HEK293T (cell line): ENCODE results near the gene NPRL2.
A peak's percentile ranks its signal among the peaks of the same experiment; 100 is the strongest.

Experiments used
- CTCF ChIA-PET: fragments of 350-600 bp; formaldehyde crosslinking; extraction: SDS; loops from one replicate; lab custom pipeline; 2021; ENCODE audit warnings: antibody characterized with exemption, inconsistent platforms; lab: Yijun Ruan, JAX
- POLR2A ChIA-PET: fragments of 350-600 bp; formaldehyde crosslinking; extraction: SDS; loops from one replicate; lab custom pipeline; 2020; ENCODE audit warnings: antibody characterized with exemption, inconsistent platforms; lab: Yijun Ruan, JAX
- DNase-seq: peaks from one replicate; pipeline ENCODE4 v3.0.0; 2012; ENCODE audit warnings: mixed read lengths; ENCODE audit errors: extremely low spot score
- ARNT ChIP-seq: fragments of 450-650 bp; IDR thresholded peaks from 2 replicates; pipeline ENCODE4 v1.6.1; 2017; ENCODE audit warnings: mild to moderate bottlenecking
- BHLHE40 ChIP-seq: fragments of 450-650 bp; IDR thresholded peaks from 2 replicates; pipeline ENCODE4 v1.6.1; 2016; ENCODE audit warnings: mild to moderate bottlenecking, moderate library complexity, borderline replicate concordance
- CTBP1 ChIP-seq: fragments of 450-650 bp; IDR thresholded peaks from 2 replicates; pipeline ENCODE4 v1.6.1; 2016; ENCODE audit warnings: borderline replicate concordance
- ELF4 ChIP-seq: fragments of 450-650 bp; IDR thresholded peaks from 2 replicates; pipeline ENCODE4 v1.6.1; 2017; ENCODE audit warnings: antibody characterized with exemption
- FOXA1 ChIP-seq: fragments of 450-650 bp; IDR thresholded peaks from 2 replicates; pipeline ENCODE4 v1.6.1; 2016; ENCODE audit warnings: mild to moderate bottlenecking
- FOXK2 ChIP-seq: fragments of 450-650 bp; IDR thresholded peaks from 2 replicates; pipeline ENCODE4 v1.6.1; 2016; ENCODE audit warnings: mild to moderate bottlenecking
- FOXM1 ChIP-seq: fragments of 450-650 bp; IDR thresholded peaks from 2 replicates; pipeline ENCODE4 v1.6.1; 2017; ENCODE audit warnings: mild to moderate bottlenecking, borderline replicate concordance
- HDGF ChIP-seq: fragments of 450-650 bp; IDR thresholded peaks from 2 replicates; pipeline ENCODE4 v1.6.1; 2017; ENCODE audit warnings: antibody characterized with exemption, borderline replicate concordance
- L3MBTL2 ChIP-seq: fragments of 450-650 bp; conservative IDR thresholded peaks from 2 replicates; pipeline ENCODE4 v1.6.1; 2016; ENCODE audit warnings: mild to moderate bottlenecking
- LEF1 ChIP-seq: fragments of 450-650 bp; IDR thresholded peaks from 2 replicates; pipeline ENCODE4 v1.6.1; 2017; ENCODE audit warnings: mild to moderate bottlenecking, borderline replicate concordance
- NFRKB ChIP-seq: fragments of 450-650 bp; IDR thresholded peaks from 2 replicates; pipeline ENCODE4 v1.6.1; 2016; ENCODE audit warnings: mild to moderate bottlenecking, moderate library complexity
- PKNOX1 ChIP-seq: fragments of 450-650 bp; IDR thresholded peaks from 2 replicates; pipeline ENCODE4 v1.6.1; 2016
- SP1 ChIP-seq: fragments of 450-650 bp; IDR thresholded peaks from 2 replicates; pipeline ENCODE4 v1.6.1; 2017
- SUZ12 ChIP-seq: fragments of 450-650 bp; IDR thresholded peaks from 2 replicates; pipeline ENCODE4 v1.6.1; 2016; ENCODE audit warnings: mild to moderate bottlenecking
- TARDBP ChIP-seq: fragments of 450-650 bp; IDR thresholded peaks from 2 replicates; pipeline ENCODE4 v1.6.1; 2016
- ZNF384 ChIP-seq: fragments of 450-650 bp; IDR thresholded peaks from 2 replicates; pipeline ENCODE4 v1.6.1; 2016

Gene NPRL2

DNA sequence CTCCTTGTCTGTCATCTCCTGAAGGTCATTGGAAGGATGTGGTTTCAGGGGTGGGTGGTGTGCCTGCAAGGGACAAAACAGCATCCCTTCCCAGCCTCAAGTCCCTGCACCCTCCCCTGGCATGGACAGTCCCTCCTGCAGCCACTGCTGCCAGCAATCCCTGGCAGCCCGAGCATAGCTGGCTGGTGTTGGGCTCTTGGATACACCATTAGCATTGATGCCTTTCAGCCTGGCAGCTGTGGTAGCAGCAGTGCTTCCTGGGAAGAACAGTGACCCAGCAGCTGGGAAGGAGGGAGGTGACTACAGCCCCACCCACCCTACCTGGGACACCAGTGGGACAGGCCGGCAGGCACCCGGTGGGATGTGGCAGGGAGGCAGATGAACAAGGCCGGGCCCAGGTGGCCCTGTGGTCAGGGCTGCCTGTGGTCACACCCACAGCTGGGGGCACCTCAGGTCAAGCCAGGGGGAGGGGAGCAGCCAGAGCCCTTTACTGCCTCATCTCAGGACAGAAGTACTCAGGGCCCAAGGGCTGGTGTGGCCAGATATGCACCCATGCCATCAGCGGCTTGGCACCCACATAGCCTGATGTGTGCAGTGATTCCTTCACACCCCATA lies 41.6 kb upstream of the NPRL2 start:
- ChIA-PET CTCF (interaction anchor here (0.8 kb wide), 1 partner anchor 22 kb away, joined by 3 read pairs; no protein-coding TSS in a partner anchor), POLR2A (no interaction called here)
- no peak for DNase-seq
- no peak for TF ChIP-seq FOXK2
- TF ChIP-seq PKNOX1 = no peak
- no peak for TF ChIP-seq ELF4
- TF ChIP-seq ZNF384 = no peak
- no peak for TF ChIP-seq FOXM1
- TF ChIP-seq ARNT = no peak
- TF ChIP-seq TARDBP = no peak
- TF ChIP-seq BHLHE40 = no peak
- TF ChIP-seq SUZ12 = no peak
- no peak for TF ChIP-seq CTBP1
- no peak for TF ChIP-seq FOXA1
- no peak for TF ChIP-seq HDGF
- TF ChIP-seq L3MBTL2 = no peak
- TF ChIP-seq NFRKB = no peak
- no peak for TF ChIP-seq SP1
- no peak for TF ChIP-seq LEF1

DNA sequence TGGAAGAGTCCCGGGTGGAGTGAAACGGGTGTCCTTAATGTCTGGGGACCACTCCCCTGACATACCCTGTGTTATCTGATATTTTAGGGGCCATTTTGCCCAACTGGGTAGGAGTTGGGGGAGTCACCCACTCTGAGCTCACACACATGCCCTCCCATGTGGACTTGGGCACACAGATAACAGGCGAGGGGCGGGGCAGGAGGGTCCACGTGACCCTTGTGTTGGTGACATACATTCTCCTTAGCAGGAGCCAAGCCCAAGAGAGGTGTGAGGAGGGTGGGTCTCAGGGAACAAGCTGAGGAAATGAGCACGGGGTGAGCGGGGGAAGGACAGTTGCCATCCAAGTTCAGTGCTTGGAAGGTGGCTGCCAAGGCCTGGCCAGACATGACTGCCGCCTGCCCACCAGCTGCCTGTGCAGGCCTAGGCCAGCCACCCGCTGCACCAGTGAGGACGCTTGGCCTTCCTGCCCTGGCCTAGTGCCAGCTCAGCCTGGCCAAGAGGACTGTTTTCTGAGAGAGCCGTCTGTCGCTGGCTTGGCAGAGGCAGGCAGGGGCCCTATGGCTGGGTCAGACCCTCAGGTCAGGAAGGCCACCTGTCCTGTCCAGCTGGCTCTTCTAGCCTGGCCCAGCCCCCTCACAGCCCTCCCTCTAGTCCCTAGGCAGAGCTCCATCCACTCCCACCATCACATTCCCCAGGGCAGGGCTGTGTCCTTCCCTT lies 40.1 kb upstream of the NPRL2 start:
- POLR2A ChIA-PET = interaction anchor here (1.3 to 1.4 kb wide), 2 partner anchors 40 to 53 kb away, joined by 3 read pairs; partner anchors contain the start of genes CYB561D2 and NPRL2
- CTCF ChIA-PET = no interaction called here
- TF ChIP-seq FOXM1 (no peak), NFRKB (no peak), HDGF (no peak), SUZ12 (no peak), ZNF384 (no peak), SP1 (no peak)
- DNase-seq = no peak

DNA sequence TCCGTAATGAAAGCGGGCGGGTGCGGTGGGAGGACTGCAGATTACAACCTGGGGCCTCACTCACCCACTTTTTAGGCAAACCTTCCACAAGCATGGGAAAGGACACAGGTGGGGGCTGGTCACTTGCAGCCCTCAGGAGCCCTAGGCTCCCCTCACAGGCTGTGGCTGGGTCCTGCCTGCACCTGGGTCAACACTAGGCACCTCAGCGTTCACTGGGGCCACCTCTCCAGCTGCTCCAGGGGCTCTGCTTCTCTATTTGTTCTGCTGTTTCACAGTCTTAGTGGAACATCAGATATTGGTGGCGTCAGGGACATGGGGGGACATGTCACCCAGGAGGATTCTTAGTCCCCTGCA lies 38.8 kb upstream of the NPRL2 start:
- ChIA-PET CTCF (no interaction called here), POLR2A (no interaction called here)
- TF ChIP-seq PKNOX1 = no peak
- no peak for TF ChIP-seq SUZ12
- no peak for TF ChIP-seq NFRKB
- no peak for TF ChIP-seq BHLHE40
- TF ChIP-seq HDGF = no peak
- no peak for TF ChIP-seq ZNF384
- no peak for DNase-seq

GRCh38 chr3:50388720-50389413 lies 38.3 kb upstream of the NPRL2 start:
- ChIA-PET POLR2A (no interaction called here), CTCF (no interaction called here)
- TF ChIP-seq FOXK2 = no peak
- TF ChIP-seq ELF4 = no peak
- TF ChIP-seq L3MBTL2 = no peak
- no peak for TF ChIP-seq LEF1
- no peak for TF ChIP-seq SP1
- no peak for TF ChIP-seq FOXM1
- no peak for TF ChIP-seq ZNF384
- no peak for TF ChIP-seq CTBP1
- TF ChIP-seq HDGF = no peak
- no peak for TF ChIP-seq FOXA1
- no peak for TF ChIP-seq PKNOX1
- TF ChIP-seq NFRKB = no peak
- TF ChIP-seq TARDBP = no peak
- no peak for TF ChIP-seq SUZ12
- DNase-seq = no peak

DNA sequence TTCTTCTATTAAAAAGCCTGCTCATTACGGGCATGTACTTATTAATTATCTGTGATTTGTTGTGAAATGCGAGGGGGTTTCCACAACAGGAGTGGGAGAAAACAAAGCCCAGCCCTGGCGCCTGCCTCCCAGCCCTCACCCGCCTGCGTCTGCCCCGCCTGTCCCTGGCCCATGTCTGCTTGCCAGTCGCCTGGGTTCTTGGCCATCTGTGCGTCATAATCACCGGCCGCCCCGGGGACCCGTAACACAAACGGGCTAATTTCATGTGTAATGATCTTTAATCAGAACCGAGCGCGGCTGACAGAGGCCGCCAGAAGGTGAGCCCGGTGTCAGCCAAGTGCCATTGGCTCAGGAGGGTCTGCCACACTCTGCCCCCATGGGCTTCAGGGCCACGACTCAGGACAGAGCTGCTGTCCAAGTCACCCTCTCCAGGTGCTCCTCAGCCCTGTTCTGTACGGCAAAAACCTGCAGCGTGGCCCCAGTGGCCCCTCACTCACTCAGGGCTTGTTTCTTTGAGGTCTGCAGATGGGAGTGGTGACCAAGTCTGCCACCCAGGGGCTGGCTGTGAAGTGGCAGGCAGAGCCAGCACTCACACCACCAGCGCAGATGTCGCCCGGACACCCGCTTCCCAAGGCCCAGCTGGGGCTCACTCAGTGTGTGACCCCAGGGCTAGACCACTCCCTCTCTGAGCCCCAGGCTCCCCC lies 37.6 kb upstream of the NPRL2 start:
- ChIA-PET POLR2A (no interaction called here), CTCF (interaction anchor here (1.3 kb wide), 1 partner anchor 17 kb away, joined by 3 read pairs; no protein-coding TSS in a partner anchor)
- no peak for TF ChIP-seq FOXA1
- TF ChIP-seq PKNOX1 = no peak
- DNase-seq = peak; percentile 56
